Smooth muscle cell (in vitro differentiated cells): ENCODE data around the gene CYFIP2. TPM values are rescaled to one million over a fixed set of nuclear protein-coding genes. Genes with fewer than 3 reads are reported as not detected.

ENCODE experiments used
- DNase-seq: peaks from one replicate; lab custom pipeline; 2025; ENCODE audit not compliant: unreplicated experiment; lab: John Stamatoyannopoulos, UW
- H2AFZ ChIP-seq: fragments of 200-600 bp; sonication (generic); 2 replicates; pipeline ENCODE4 v1.6.0; 2016; ENCODE audit warnings: antibody characterized with exemption, low read depth, mild to moderate bottlenecking
- H3F3A ChIP-seq: fragments of 200-600 bp; sonication (generic); 2 replicates; pipeline ENCODE4 v1.6.0; 2017; ENCODE audit warnings: antibody characterized with exemption, low read depth
- H3K27ac ChIP-seq: fragments of 200-600 bp; sonication (generic); 2 replicates; pipeline ENCODE4 v1.5.1; 2016; ENCODE audit warnings: low read depth, mild to moderate bottlenecking
- H3K27me3 ChIP-seq: fragments of 200-600 bp; sonication (generic); 2 replicates; pipeline ENCODE4 v1.6.1; 2016; ENCODE audit warnings: low read depth, mild to moderate bottlenecking
- H3K36me3 ChIP-seq: fragments of 200-600 bp; sonication (generic); 2 replicates; pipeline ENCODE4 v1.5.1; 2016; ENCODE audit warnings: low read depth
- H3K4me1 ChIP-seq: fragments of 200-600 bp; sonication (generic); 2 replicates; pipeline ENCODE4 v1.5.1; 2016; ENCODE audit warnings: low read depth
- H3K4me2 ChIP-seq: fragments of 200-600 bp; sonication (generic); 2 replicates; pipeline ENCODE4 v1.6.0; 2016; ENCODE audit warnings: mild to moderate bottlenecking
- H3K4me3 ChIP-seq: fragments of 200-600 bp; sonication (generic); 2 replicates; pipeline ENCODE4 v1.5.1; 2016; ENCODE audit warnings: mild to moderate bottlenecking
- H3K79me2 ChIP-seq: fragments of 200-600 bp; sonication (generic); 2 replicates; pipeline ENCODE4 v1.6.0; 2016; ENCODE audit warnings: low read depth, mild to moderate bottlenecking
- H3K9ac ChIP-seq: fragments of 200-600 bp; sonication (generic); 2 replicates; pipeline ENCODE4 v1.6.0; 2016; ENCODE audit warnings: low read depth
- H3K9me3 ChIP-seq: fragments of 200-600 bp; sonication (generic); replicated peaks from 2 replicates; pipeline ENCODE4 v1.5.1; 2016; ENCODE audit warnings: low read depth
- H4K20me1 ChIP-seq: fragments of 200-600 bp; sonication (generic); 2 replicates; pipeline ENCODE4 v1.6.0; 2016; ENCODE audit warnings: low read depth
- WGBS: methylation state at CpG from one replicate; pipeline ENCODE4 v1.1.7; 2016; ENCODE audit warnings: low lambda C conversion rate; 5-methylcytosine and 5-hydroxymethylcytosine counted together
- polyA plus RNA-seq: library from polyadenylated mRNA; unstranded; fragments of >200 nt; fragmentation: Nextera tagmentation; extraction: Ambion mirVana; gene quantifications from 2 replicates; pipeline ENCODE4 v1.2.1, GENCODE V29; 2016
- total RNA-seq: library from RNA; depleted of rRNA; stranded (reverse); fragments of >200 nt; gene quantifications from 2 replicates; pipeline ENCODE4 v1.2.3, GENCODE V29; 2014
- TF ChIP-seq, protein P1 (sequence below): fragments of 200-600 bp; sonication (generic); IDR thresholded peaks from 2 replicates; pipeline ENCODE4 v1.5.1; 2017; ENCODE audit warnings: borderline replicate concordance, mild to moderate bottlenecking, antibody characterized with exemption; ENCODE audit not compliant: insufficient read depth, poor library complexity, severe bottlenecking

Gene CYFIP2
- total and polyA plus RNA-seq, 2 experiments from 2014 or later, result 11.4 to 17.8 TPM

DNA sequence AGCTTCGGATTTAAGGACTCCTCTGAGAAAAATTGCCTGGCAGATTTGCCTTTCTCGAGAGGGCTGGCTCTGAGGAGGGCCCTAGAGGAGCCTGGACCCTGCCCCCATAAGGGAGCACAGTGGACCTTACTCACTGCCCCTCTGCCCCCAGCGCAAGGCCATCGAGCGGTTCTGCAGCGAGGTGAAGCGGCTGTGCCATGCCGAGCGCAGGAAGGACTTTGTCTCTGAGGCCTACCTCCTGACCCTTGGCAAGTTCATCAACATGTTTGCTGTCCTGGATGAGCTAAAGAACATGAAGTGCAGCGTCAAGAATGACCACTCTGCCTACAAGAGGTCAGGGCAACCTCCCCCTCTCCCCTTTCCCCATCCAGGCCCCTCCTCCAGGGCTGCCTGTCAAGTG is 34.6 kb downstream of the CYFIP2 start:
- H3K4me2 ChIP-seq, result no peak overlapping the region
- WGBS, result 96% methylated on average over 10 of the region's 10 CpGs
- H3K4me1 ChIP-seq, result no peaks in the 10 kb centered on the region
- H2AFZ ChIP-seq, result no peak overlapping the region
- TF ChIP-seq, protein P1, sequence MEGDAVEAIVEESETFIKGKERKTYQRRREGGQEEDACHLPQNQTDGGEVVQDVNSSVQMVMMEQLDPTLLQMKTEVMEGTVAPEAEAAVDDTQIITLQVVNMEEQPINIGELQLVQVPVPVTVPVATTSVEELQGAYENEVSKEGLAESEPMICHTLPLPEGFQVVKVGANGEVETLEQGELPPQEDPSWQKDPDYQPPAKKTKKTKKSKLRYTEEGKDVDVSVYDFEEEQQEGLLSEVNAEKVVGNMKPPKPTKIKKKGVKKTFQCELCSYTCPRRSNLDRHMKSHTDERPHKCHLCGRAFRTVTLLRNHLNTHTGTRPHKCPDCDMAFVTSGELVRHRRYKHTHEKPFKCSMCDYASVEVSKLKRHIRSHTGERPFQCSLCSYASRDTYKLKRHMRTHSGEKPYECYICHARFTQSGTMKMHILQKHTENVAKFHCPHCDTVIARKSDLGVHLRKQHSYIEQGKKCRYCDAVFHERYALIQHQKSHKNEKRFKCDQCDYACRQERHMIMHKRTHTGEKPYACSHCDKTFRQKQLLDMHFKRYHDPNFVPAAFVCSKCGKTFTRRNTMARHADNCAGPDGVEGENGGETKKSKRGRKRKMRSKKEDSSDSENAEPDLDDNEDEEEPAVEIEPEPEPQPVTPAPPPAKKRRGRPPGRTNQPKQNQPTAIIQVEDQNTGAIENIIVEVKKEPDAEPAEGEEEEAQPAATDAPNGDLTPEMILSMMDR, result no peak
- H3F3A ChIP-seq, result no peaks in the 10 kb centered on the region
- H3K36me3 ChIP-seq, result no peaks in the 10 kb centered on the region
- no peaks in the 10 kb centered on the region for H3K9me3 ChIP-seq
- no peak overlapping the region for H3K9ac ChIP-seq
- H3K27me3 ChIP-seq, result no peaks in the 10 kb centered on the region
- no peak overlapping the region for H3K27ac ChIP-seq
- no peak overlapping the region for H3K4me3 ChIP-seq
- H4K20me1 ChIP-seq, result no peaks in the 10 kb centered on the region
- H3K79me2 ChIP-seq, result no peaks in the 10 kb centered on the region
- DNase-seq, result no peak

DNA sequence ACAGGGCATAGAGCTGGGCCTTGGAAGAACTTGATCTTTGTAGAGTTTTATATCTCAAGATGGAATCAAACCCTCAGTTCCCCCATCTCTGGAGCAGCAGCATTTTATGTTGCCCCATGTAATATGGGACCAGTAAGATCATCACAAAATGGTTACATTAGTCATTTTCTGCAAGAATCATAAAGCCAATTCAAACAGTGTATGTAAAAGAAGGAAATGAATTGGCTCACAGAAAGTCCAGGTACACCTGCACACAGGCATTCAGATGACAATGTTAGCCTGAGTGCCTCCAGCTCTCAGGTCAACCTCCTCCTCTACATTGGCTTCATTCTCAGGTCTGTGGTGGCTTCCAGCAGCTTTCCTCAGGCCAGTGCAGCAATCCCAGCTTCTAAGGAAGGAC is 35.1 kb downstream of the CYFIP2 start:
- Histone ChIP-seq H3K9ac (no peak overlapping the region), H3K27ac (no peak overlapping the region), H3K79me2 (no peaks in the 10 kb centered on the region), H3K27me3 (no peaks in the 10 kb centered on the region), H3K9me3 (no peaks in the 10 kb centered on the region), H2AFZ (no peak overlapping the region), H3K4me3 (no peak overlapping the region), H4K20me1 (no peaks in the 10 kb centered on the region), H3F3A (no peaks in the 10 kb centered on the region), H3K36me3 (no peaks in the 10 kb centered on the region), H3K4me2 (no peak overlapping the region), H3K4me1 (no peaks in the 10 kb centered on the region)
- TF ChIP-seq, protein P1, result no peak
- DNase-seq, result no peak

DNA sequence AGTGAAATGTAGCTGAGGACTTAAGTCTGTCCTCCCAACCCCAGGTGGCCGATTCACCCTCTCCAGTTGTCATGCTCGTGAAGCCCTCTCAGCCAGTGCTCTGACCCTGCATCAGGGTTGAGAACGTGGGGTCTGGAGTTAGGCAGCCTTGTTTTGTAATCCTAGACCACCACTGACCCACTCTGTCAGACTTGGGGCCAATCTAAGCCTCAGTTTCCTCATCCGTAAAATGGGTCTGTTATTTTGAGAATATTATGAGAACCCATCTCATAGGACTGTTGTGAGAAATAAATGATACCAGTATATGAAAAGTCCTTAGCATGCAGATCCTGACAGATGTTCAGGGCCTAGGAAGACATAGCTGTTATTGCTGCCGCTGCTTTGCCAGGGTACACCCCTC is 37.1 kb downstream of the CYFIP2 start:
- no peak overlapping the region for H3K4me3 ChIP-seq

More for the DNA sequence above, 37.1 kb downstream of the CYFIP2 start:
- Histone ChIP-seq H3F3A (no peaks in the 10 kb centered on the region), H3K4me1 (no peaks in the 10 kb centered on the region), H3K4me2 (no peak overlapping the region), H3K9ac (no peak overlapping the region), H3K9me3 (no peaks in the 10 kb centered on the region), H3K27me3 (no peaks in the 10 kb centered on the region), H3K27ac (no peak overlapping the region), H3K79me2 (no peaks in the 10 kb centered on the region), H2AFZ (no peak overlapping the region), H4K20me1 (no peaks in the 10 kb centered on the region), H3K36me3 (no peaks in the 10 kb centered on the region)
- DNase-seq, result no peak
- TF ChIP-seq, protein P1, result no peak
- WGBS, result 89% methylated on average over 5 of the region's 5 CpGs
